Measurements from ENCODE around the gene PLEKHA7.

Gene PLEKHA7

DNA sequence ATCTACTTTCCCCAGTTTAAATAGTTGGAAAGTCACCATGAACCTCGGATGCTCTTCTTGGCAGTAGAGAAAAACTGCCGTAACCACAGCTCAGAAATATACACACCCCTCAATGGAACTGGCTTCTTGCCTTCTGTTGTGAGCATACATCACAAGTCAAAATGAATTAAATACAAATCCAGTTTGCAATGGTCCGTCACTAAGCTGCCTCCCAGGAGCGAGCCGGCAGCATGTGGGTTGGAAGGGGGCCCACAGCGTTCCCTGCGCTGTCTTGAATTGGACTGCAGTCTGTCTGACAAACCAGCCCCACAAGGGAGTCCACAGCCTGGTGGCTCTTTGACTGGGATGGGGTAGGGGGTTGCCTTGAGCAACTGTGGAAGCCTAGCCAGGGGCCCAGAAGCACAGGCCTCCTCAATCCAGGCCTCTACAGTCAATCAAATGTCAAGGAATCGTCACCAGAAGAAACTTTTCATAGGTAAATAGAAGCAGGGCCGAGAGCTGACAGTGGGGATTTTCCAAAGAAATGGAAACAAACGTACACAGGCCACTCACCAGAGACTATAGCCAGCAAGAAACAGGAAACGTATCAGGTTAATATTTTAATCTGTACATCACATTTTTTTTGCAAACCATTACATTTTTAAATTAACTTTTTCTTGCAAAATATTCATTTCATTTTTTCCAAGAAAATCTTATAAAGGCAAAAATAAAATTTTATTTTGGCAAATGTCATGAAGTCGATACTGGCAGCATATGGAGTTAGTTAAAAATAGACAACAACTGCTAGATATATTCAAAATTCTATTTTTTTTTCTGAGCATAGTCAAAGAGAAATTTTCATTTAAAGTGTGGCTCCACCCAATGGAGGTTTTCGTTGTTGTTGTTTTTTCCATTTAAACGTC lies 237.3 kb downstream of the PLEKHA7 start:
- H3K27me3 ChIP-seq, result no peaks in the 10 kb centered on the region
- TF ChIP-seq, protein P1, sequence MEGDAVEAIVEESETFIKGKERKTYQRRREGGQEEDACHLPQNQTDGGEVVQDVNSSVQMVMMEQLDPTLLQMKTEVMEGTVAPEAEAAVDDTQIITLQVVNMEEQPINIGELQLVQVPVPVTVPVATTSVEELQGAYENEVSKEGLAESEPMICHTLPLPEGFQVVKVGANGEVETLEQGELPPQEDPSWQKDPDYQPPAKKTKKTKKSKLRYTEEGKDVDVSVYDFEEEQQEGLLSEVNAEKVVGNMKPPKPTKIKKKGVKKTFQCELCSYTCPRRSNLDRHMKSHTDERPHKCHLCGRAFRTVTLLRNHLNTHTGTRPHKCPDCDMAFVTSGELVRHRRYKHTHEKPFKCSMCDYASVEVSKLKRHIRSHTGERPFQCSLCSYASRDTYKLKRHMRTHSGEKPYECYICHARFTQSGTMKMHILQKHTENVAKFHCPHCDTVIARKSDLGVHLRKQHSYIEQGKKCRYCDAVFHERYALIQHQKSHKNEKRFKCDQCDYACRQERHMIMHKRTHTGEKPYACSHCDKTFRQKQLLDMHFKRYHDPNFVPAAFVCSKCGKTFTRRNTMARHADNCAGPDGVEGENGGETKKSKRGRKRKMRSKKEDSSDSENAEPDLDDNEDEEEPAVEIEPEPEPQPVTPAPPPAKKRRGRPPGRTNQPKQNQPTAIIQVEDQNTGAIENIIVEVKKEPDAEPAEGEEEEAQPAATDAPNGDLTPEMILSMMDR (IDR thresholded peaks at IDR 0.05; ENCODE audit: low read depth, low read length), result no peak
- no peaks in the 10 kb centered on the region for H3K36me3 ChIP-seq
- H3K4me3 ChIP-seq (ENCODE audit: low read depth, low read length), result no peak overlapping the region
- no peaks in the 10 kb centered on the region for H3K9me3 ChIP-seq
- no peaks in the 10 kb centered on the region for H3K4me1 ChIP-seq
- DNase-seq, result no peak

DNA sequence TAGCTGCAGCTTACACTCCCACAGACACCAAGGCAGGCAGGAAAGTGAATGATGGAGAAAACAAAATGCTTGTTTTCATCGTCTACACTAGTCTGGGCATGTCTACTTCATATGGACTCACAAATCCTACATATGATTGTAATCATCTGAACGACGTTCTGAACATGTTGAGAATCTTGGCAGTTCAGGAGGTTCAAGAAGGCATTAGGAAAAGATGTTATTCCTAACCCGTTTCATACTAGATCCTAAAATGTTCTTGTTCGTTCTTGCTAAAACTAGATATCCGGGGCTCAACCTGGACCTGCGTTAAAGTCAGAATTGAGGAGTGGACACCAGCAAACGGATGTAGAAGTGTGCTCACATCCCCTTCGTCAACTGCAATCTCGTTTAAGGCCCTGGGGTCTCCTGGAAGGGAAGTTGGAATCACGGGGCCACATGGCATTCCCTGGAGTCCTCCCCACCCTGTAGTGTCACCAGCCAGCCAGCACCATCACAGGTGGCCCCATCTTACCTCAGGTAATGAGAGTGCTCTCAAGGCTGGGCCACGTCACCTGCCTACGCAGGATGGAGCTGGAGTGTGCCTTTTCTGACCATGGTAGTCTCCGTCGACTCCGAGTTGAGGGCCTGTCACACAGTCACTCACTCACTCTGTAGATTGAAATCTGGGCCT lies 238.5 kb downstream of the PLEKHA7 start:
- TF ChIP-seq, protein P1 (IDR thresholded peaks at IDR 0.05; ENCODE audit: low read depth, low read length), result no peak
- Histone ChIP-seq H3K4me3 (ENCODE audit: low read depth, low read length) (no peak overlapping the region), H3K9me3 (no peaks in the 10 kb centered on the region), H3K4me1 (no peaks in the 10 kb centered on the region), H3K27me3 (no peaks in the 10 kb centered on the region), H3K36me3 (no peaks in the 10 kb centered on the region)
- DNase-seq, result no peak

DNA sequence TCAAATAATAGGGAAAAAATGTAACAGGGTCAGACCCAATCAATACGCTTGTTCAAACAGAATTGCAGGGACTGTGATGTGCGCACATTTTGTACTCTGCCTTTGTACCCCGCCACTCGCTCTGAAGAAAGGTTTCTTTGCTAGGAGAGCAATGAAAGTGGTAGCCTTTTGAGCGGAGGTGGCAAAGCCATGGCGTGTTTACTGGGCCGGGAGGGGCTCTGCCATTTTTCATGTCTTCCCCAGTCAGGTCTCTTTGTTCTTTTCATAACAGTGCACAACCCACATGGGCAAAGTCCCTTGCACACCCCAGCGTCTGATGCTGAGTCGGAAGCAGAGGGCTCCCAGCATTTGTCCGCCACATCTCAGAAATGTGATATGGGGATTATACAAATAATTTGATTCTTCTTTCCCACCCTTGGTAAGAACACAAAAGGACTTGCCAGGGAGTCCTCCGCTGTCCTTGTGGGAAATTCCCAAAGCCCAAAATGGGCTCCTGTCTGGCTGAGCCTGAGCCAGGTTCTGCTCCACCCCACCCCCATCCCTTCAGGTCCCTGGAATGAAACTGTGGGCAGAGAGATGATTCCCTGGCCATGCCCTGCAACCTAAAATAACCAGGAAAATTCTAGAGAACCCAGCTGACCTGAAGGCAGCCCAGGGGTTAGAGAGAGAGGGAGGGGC lies 239.1 kb downstream of the PLEKHA7 start:
- H3K4me1 ChIP-seq, result no peaks in the 10 kb centered on the region
- H3K9me3 ChIP-seq, result no peaks in the 10 kb centered on the region
- H3K4me3 ChIP-seq (ENCODE audit: low read depth, low read length), result no peak overlapping the region
- TF ChIP-seq, protein P1 (IDR thresholded peaks at IDR 0.05; ENCODE audit: low read depth, low read length), result no peak
- DNase-seq, result no peak
- no peaks in the 10 kb centered on the region for H3K27me3 ChIP-seq
- no peaks in the 10 kb centered on the region for H3K36me3 ChIP-seq

DNA sequence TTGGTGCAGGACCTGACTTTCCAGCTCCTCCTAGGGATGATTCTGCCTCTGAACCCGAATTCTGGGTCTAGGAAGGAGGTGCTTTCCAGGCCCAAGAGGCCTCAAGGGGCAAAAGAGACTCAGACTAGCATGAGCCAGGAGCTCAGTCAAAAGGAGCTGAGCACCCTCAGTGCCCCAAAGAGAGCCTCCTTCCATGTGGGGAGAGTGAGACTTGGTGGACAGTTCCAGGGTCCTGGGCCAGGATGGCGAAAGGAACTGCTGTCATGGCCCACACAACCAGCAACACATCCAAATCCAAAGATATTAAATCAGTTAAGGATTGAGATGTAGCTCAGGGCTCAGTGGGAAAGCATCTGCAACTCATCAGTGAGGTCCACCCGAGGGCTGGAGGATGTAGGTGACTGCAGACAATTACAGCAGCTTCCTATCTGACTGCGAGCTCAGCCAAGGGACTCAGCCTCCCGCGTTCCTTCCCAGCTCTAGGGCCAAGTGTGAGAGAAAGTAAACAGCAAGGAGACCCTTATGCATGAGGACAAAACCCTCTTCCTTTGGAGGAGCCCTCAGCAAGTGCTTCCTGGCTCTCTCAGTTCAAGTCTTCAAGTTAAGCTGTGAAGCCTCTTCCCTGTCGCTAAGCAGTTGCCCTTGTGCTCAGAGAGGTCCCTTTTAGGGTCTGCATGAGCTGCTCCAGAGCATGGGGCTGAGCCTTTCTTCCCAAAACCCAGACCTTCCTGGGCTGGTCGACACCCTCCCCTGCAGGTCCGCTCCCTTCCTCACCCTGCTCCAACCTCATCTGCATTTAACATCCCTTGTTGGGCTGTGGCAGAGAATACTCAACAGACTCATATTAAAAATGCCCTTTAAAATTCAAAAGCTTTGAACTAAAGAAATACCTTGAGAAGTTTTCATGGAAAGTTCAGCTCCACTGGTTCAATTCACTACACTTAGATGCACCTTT lies 240.0 kb downstream of the PLEKHA7 start:
- TF ChIP-seq, protein P1 (IDR thresholded peaks at IDR 0.05; ENCODE audit: low read depth, low read length), result no peak
- no peak for DNase-seq
- Histone ChIP-seq H3K4me3 (ENCODE audit: low read depth, low read length) (no peak overlapping the region), H3K4me1 (no peaks in the 10 kb centered on the region), H3K27me3 (no peaks in the 10 kb centered on the region), H3K36me3 (no peaks in the 10 kb centered on the region), H3K9me3 (no peaks in the 10 kb centered on the region)

DNA sequence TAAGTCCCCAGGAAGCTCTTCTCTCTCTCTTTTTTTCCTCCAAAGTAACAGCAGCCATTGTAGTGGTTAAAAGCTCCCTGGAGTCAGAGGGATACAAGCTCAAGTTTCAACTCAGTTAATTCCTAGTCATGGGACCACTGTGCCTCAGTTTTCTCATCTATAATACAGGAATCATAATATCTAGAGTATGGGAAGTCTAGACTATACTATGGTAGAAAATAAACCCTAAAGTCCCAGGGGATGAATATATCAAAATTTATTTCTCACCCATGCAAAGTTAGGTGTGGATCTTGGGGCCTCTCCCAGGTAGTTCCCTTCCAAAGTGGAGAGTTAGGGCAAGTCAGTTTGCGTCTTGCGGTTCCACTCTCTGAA lies 242.1 kb downstream of the PLEKHA7 start:
- no peaks in the 10 kb centered on the region for H3K9me3 ChIP-seq
- H3K4me3 ChIP-seq (ENCODE audit: low read depth, low read length), result no peak overlapping the region
- no peaks in the 10 kb centered on the region for H3K27me3 ChIP-seq
- H3K36me3 ChIP-seq, result no peaks in the 10 kb centered on the region
- TF ChIP-seq, protein P1 (IDR thresholded peaks at IDR 0.05; ENCODE audit: low read depth, low read length), result no peak
- no peaks in the 10 kb centered on the region for H3K4me1 ChIP-seq
- DNase-seq, result no peak

Data from BE2C (cell line).